Measurements from ENCODE around the gene IGLL1.
"Not testable (repeated sequence)": the region's sequence is repeated elsewhere in the genome, so short reads cannot be mapped to it uniquely, and the experiment has no call there.

Gene IGLL1

DNA sequence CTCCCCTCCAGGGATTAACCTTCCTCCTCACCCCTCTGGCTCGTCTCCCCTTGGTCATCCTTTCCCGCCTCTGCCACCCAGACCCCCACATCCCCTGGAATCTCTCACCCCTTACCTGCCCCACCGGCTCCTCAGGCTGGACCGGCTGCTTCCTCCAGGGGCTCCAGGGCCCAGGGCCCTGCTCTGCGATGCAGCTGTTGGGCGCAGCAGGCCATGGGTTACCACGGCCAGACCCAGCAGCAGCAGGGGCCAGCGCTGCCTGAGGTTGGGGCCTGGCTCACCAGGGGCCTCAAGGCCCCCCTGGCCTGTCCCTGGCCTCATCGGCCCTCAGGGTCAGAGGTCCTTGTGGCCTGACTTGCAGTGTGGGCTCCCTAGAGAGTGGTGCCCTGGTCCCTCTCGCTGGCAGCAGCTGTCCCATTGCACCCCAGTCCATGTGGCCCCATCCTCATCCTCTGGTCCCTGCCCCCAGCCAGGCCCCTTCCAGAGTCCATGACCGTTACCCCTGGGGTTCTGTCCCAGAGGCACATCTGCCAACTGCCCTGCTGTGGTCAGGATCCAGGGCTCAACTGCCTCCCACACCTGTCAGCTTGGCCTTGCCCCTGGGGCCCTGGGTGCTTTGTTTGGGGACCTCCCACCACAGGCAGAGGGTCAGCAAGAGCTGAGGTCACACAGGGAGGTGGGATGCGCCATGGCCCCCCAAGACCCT is at the start of gene IGLL1:
IGLL1 (minus strand) TSS at position 421 of the 706 bp plus-strand sequence; CDS start at position 321, 100 bp downstream.
- Histone ChIP-seq H3K27me3 (ENCODE audit: control insufficient read depth, insufficient read depth, low read length) (no peaks in the 10 kb centered on the region), H3K4me3 (ENCODE audit: low read length) (no peak within 1 kb of the TSS), H3K9ac (ENCODE audit: low read length) (no peak within 1 kb of the TSS), H3K36me3 (ENCODE audit: control insufficient read depth, low read depth, low read length) (no peaks in the 10 kb centered on the region), H3K27ac (ENCODE audit: low read length) (no peak within 1 kb of the TSS), H3K4me1 (ENCODE audit: control insufficient read depth, low read depth, low read length) (no peaks in the 10 kb centered on the region), H3K9me3 (ENCODE audit: control insufficient read depth, low read depth, low read length) (no peaks in the 10 kb centered on the region)

DNA sequence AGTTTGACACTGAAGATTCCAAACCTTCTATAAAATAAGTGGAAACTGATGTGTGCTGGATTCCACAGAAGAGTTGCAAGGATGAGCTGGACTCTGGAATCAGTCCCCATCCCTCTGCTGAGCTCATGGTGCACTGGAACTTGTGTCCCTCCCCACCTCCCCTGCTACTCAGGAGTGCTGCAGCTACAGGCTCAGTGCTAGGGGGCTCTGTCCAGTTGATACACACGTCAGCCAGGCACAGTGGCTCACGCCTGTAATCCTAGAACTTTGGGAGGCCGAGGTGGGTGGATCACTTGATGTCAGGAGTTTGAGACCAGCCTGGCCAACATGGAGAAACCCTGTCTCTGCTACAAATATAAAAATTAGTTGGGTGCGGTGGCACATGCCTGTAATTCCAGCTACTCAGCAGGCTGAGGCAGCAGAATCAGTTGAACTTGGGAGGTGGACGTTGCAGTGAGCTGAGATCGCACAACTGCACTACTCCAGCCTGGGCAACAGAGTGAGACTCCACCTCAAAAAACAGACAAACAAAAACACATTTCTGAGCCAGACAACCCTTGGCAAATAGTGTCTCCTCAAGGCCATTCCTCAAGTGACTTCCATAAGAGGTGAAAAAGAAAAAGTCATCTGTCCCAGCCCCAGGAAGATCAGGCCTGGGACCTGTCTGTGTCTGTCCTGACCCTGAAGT is 48.1 kb upstream of the IGLL1 start:
- not testable (repeated sequence) for H3K27me3 ChIP-seq (ENCODE audit: control insufficient read depth, insufficient read depth, low read length); H3K4me1 ChIP-seq (ENCODE audit: control insufficient read depth, low read depth, low read length); H3K9ac ChIP-seq (ENCODE audit: low read length); H3K27ac ChIP-seq (ENCODE audit: low read length); H3K9me3 ChIP-seq (ENCODE audit: control insufficient read depth, low read depth, low read length); H3K4me3 ChIP-seq (ENCODE audit: low read length); H3K36me3 ChIP-seq (ENCODE audit: control insufficient read depth, low read depth, low read length)

DNA sequence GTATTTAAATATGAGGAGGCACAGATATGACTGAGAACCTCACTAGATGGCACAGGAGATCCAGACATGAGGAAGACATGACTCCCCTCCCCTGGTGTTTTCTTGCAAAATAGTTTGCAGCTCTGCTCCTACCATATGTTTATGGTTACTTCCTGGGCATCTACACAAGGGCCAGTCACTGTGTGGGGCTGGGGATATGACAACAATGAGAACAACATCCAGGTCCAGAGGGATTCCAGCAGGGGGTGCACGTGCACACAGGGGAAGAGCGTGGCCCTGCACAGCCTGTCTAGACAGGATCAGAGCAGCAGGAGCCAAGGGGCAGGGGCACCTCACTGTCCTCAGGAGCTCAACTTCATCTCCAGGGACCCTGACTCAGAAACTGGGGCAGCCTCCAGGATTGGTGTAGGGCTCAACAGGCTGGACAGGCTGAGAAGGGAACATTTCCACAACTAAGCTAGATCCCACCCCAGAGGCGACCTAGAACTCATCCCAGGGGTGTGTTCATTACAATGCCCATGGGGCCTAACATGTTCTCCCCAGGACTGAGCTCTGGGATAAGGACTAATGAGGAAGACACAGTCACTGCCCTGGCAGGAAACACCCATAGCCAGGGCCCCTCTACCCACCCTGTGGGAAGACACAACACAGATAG is 47.4 kb upstream of the IGLL1 start:
- H3K9me3 ChIP-seq (ENCODE audit: control insufficient read depth, low read depth, low read length); H3K27me3 ChIP-seq (ENCODE audit: control insufficient read depth, insufficient read depth, low read length); H3K27ac ChIP-seq (ENCODE audit: low read length); H3K36me3 ChIP-seq (ENCODE audit: control insufficient read depth, low read depth, low read length); H3K9ac ChIP-seq (ENCODE audit: low read length); H3K4me3 ChIP-seq (ENCODE audit: low read length); H3K4me1 ChIP-seq (ENCODE audit: control insufficient read depth, low read depth, low read length): not testable (repeated sequence)

DNA sequence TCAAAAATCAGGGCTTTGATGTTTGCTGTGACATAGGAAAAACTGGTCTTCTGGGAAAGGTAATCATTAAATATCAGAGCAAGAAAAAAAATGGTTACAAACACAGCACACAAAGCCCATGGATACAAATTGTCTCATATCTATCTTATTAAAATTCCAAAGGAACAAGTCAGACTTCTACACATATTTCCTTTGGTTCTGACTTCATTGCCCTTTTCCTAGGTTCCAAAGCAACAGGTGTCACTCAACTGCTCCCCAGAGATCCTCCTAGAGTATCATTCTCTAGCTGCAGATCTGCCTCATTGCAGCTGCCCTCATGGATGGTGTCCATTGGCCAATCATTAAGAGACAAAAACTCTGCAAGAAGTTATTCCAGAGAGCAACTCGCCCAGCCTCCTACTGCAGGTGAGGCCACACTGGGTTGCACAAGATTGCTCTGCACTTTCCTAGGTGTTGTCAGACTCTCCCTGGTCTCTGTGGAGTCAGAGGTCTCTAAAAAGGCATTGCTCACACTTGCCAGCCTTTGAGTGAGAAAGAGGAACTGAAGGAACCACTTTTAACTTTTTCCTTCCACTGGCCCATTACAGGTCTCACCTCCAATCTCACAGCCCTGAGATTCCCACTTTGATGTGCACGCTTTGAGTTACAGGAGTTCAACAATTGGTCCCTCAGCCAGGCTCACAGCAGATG is 46.3 kb upstream of the IGLL1 start:
- no peak overlapping the region for H3K27ac ChIP-seq (ENCODE audit: low read length)

DNA sequence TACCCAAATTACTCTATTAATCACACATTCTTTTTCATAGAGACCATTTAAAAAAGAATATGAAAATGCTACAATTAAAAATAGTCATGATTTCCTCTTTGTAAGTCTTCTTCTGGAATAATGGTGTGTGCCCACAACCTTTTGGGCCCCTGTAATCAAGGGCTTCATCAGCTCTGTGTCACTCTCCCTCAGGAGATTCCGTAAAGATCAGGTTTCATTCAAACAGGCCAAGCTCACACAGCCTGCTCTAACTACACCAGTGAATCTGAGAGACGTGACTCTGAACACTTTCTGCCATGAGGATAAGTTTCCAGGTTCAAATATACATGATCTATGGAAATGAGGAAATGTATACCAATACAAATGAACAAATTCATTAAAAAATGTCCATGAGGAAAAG is 42.5 kb upstream of the IGLL1 start:
- H3K27ac ChIP-seq (ENCODE audit: low read length) = no peak overlapping the region
- no peaks in the 10 kb centered on the region for H3K9me3 ChIP-seq (ENCODE audit: control insufficient read depth, low read depth, low read length)
- H3K27me3 ChIP-seq (ENCODE audit: control insufficient read depth, insufficient read depth, low read length) = no peaks in the 10 kb centered on the region
- no peak overlapping the region for H3K4me3 ChIP-seq (ENCODE audit: low read length)
- H3K36me3 ChIP-seq (ENCODE audit: control insufficient read depth, low read depth, low read length) = no peaks in the 10 kb centered on the region
- no peak overlapping the region for H3K9ac ChIP-seq (ENCODE audit: low read length)
- H3K4me1 ChIP-seq (ENCODE audit: control insufficient read depth, low read depth, low read length) = no peaks in the 10 kb centered on the region

More for the DNA sequence above, 46.3 kb upstream of the IGLL1 start:
- Histone ChIP-seq H3K9ac (ENCODE audit: low read length) (no peak overlapping the region), H3K4me1 (ENCODE audit: control insufficient read depth, low read depth, low read length) (no peaks in the 10 kb centered on the region), H3K27me3 (ENCODE audit: control insufficient read depth, insufficient read depth, low read length) (no peaks in the 10 kb centered on the region), H3K9me3 (ENCODE audit: control insufficient read depth, low read depth, low read length) (no peaks in the 10 kb centered on the region), H3K36me3 (ENCODE audit: control insufficient read depth, low read depth, low read length) (no peaks in the 10 kb centered on the region), H3K4me3 (ENCODE audit: low read length) (no peak overlapping the region)

DNA sequence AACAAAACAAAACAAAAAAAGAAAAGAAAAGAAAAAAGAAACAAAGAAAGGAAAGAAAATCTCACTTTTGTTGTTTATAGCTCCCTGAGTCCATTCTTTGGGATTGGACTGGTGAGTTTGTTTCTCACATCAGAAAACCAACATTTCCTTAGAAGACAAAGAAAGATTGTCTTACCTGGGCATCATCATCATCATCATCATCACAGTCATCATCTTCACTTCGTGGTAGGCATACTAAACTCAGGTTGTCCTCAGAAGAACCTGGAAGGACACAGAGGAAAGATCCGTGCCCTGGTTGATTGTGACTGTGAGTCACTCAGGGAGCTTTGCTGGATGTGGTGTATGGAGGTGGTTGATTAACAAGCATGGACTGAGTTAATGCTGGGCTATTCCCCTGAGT is 41.8 kb upstream of the IGLL1 start:
- not testable (repeated sequence) for H3K4me3 ChIP-seq (ENCODE audit: low read length); H3K27ac ChIP-seq (ENCODE audit: low read length); H3K4me1 ChIP-seq (ENCODE audit: control insufficient read depth, low read depth, low read length); H3K9me3 ChIP-seq (ENCODE audit: control insufficient read depth, low read depth, low read length); H3K9ac ChIP-seq (ENCODE audit: low read length); H3K27me3 ChIP-seq (ENCODE audit: control insufficient read depth, insufficient read depth, low read length); H3K36me3 ChIP-seq (ENCODE audit: control insufficient read depth, low read depth, low read length)

DNA sequence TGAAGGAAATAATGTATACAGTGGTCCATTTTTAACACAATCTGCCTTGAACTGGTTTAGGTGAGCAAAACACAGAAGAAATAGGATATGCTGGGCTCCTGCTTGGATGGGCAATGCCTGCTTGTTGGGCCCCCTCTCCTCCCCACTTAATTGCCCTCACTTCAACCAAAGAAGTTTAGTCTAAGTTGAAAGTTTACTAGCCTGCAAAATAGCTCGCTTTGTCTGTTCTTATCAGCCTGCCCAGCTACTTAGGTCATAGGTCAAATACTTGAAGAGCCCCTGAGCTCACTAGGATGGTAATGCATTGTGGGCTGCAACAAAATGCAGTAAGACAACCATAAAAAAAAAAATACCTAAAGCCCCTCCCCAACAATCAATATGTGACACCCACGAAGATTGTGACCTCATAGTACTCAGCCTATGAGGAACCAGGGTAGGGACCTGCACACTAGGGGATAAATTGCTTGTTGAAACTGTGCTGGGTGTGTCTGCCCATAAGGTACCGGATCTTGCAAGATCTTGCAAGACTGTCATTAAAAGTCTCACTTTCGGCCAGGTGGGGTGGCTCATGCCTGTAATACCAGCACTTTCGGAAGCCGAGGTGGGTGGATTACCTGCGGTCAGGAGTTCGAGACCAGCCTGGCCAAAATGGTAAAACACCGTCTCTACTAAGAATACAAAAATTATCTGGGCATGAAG is 41.1 kb upstream of the IGLL1 start:
- Histone ChIP-seq H3K27ac (ENCODE audit: low read length) (no peak overlapping the region), H3K4me1 (ENCODE audit: control insufficient read depth, low read depth, low read length) (no peaks in the 10 kb centered on the region), H3K4me3 (ENCODE audit: low read length) (no peak overlapping the region), H3K9ac (ENCODE audit: low read length) (no peak overlapping the region), H3K9me3 (ENCODE audit: control insufficient read depth, low read depth, low read length) (no peaks in the 10 kb centered on the region), H3K27me3 (ENCODE audit: control insufficient read depth, insufficient read depth, low read length) (peaks cover 1% of the 10 kb centered on the region), H3K36me3 (ENCODE audit: control insufficient read depth, low read depth, low read length) (no peaks in the 10 kb centered on the region)

DNA sequence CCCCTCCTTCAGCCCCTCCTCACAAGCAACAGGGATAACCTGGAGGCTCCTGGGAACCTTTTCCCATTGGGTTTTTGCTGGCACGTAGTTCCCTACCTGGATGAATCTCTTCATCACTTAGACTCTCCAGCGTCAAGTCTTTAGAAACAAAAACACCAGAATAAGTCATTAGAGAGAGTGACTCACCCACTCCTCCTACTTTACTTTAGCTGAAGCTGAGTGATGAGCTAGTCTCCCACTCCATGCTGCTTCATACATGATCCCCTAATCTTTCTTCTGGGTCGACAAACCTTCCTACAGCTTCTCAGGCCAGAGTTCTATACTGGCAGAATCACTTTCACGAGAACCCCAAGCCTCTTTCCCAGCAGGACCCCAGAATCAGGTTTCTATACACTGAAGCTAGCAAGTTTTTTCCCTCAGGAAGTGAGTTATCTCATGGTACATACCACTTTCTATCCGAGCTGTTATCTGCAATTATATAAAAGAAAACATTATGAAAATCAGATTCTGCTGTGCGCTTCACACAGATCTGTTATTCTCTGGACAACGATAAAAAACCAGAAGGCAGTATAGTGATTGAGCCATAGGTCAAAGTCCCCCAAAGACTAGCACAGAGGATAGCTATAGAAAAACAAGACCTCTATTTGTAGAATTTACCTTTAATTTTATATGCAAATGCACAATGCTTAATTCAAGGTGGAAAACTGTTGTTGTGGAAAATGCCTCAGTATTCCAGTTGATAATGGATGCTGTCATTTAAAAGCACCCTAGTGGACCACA is 33.3 kb upstream of the IGLL1 start:
- no peak overlapping the region for H3K27ac ChIP-seq (ENCODE audit: low read length)
- H3K36me3 ChIP-seq (ENCODE audit: control insufficient read depth, low read depth, low read length) = no peaks in the 10 kb centered on the region
- H3K27me3 ChIP-seq (ENCODE audit: control insufficient read depth, insufficient read depth, low read length) = peaks cover 5% of the 10 kb centered on the region
- no peaks in the 10 kb centered on the region for H3K9me3 ChIP-seq (ENCODE audit: control insufficient read depth, low read depth, low read length)
- H3K4me1 ChIP-seq (ENCODE audit: control insufficient read depth, low read depth, low read length) = no peaks in the 10 kb centered on the region
- no peak overlapping the region for H3K4me3 ChIP-seq (ENCODE audit: low read length)
- no peak overlapping the region for H3K9ac ChIP-seq (ENCODE audit: low read length)

DNA sequence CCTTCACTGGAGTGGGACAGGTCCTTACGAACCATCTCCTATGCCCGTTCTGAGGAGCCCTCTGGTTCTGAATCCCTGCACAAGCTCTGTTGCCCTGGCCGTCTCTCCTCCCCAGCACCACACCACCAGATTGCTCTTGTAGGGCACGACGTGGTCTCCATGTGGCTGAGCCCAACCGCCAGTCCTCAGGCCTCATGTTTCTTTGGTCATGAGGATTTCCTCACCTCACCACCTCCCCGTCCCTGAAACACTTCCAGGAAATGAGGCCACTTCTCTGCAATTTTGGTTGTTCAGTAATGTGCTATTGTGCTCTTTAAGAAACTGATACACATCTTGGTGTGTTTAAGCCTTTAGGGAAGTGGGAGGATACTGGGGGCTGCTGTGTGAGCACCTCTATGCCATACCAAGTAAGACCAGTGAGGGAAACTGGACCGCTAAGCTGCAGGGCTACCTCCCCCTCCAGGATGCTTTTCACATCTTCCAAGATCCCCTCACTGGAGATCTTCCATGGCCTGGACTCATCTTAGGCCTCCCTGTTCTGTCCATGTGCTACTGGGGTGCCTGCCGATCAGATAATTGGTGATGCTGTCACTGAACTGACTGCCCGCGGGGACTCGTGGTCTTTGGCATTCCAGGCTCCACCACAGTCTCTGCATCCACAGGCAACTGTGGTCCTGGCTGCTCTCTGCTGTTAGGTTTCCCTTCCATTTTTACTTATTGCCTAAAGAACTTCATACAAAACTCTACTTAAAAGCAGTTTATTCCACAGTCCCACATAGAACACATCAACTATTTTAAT is 30.1 kb upstream of the IGLL1 start:
- Histone ChIP-seq H3K9ac (ENCODE audit: low read length) (no peak overlapping the region), H3K4me1 (ENCODE audit: control insufficient read depth, low read depth, low read length) (no peaks in the 10 kb centered on the region), H3K36me3 (ENCODE audit: control insufficient read depth, low read depth, low read length) (no peaks in the 10 kb centered on the region), H3K27me3 (ENCODE audit: control insufficient read depth, insufficient read depth, low read length) (no peaks in the 10 kb centered on the region), H3K27ac (ENCODE audit: low read length) (no peak overlapping the region), H3K9me3 (ENCODE audit: control insufficient read depth, low read depth, low read length) (no peaks in the 10 kb centered on the region), H3K4me3 (ENCODE audit: low read length) (no peak overlapping the region)

DNA sequence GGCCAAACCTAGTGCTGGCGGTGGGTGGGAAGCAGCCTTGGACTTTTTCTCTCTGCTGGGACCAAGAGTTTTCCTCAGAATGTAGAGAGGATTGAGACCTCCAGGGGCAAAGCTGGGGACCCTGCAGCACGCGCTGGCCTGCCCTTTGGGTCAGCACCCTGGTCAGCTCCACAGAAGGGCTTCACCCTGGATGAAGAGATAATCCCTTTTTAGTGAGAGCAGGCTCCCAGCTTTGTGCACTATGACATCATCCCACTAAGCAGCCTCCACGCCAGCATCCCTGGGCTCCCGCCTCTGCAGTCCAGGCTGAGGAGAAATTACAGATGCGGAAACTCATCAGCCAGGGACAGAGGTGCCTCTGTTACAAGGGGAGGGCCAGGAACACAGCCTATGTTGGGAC is 28.5 kb upstream of the IGLL1 start:
- no peaks in the 10 kb centered on the region for H3K36me3 ChIP-seq (ENCODE audit: control insufficient read depth, low read depth, low read length)
- H3K4me1 ChIP-seq (ENCODE audit: control insufficient read depth, low read depth, low read length) = no peaks in the 10 kb centered on the region
- H3K9me3 ChIP-seq (ENCODE audit: control insufficient read depth, low read depth, low read length) = no peaks in the 10 kb centered on the region
- H3K9ac ChIP-seq (ENCODE audit: low read length) = no peak overlapping the region
- H3K27me3 ChIP-seq (ENCODE audit: control insufficient read depth, insufficient read depth, low read length) = no peaks in the 10 kb centered on the region
- no peak overlapping the region for H3K27ac ChIP-seq (ENCODE audit: low read length)
- H3K4me3 ChIP-seq (ENCODE audit: low read length) = no peak overlapping the region

Data from iPS-18a (cell line).